ENCODE measurements around the gene HIPK2.

DNA sequence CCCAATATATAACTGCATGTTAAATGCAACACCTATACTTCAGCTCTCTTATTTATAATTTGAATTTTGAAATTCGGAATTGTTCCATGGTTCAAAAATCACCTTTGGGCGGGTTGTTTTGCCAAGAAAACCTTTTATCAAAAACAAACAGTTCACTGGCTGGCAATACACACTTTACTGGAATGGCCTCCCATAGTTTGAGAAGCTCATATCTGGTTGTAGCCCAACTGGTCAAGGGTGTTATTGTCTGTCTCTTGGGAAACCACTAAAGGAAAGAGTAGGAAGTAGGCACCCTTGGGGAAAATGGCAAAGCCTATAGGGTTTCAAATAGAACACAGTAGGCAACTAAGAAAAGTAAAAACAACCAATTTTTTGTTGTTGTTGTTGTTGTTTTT lies 117.9 kb downstream of the HIPK2 start:
- TF ChIP-seq, protein P1, sequence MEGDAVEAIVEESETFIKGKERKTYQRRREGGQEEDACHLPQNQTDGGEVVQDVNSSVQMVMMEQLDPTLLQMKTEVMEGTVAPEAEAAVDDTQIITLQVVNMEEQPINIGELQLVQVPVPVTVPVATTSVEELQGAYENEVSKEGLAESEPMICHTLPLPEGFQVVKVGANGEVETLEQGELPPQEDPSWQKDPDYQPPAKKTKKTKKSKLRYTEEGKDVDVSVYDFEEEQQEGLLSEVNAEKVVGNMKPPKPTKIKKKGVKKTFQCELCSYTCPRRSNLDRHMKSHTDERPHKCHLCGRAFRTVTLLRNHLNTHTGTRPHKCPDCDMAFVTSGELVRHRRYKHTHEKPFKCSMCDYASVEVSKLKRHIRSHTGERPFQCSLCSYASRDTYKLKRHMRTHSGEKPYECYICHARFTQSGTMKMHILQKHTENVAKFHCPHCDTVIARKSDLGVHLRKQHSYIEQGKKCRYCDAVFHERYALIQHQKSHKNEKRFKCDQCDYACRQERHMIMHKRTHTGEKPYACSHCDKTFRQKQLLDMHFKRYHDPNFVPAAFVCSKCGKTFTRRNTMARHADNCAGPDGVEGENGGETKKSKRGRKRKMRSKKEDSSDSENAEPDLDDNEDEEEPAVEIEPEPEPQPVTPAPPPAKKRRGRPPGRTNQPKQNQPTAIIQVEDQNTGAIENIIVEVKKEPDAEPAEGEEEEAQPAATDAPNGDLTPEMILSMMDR (IDR thresholded peaks at IDR 0.05) = no peak
- TF ChIP-seq POLR2A (IDR thresholded peaks at IDR 0.05) = no peak
- TF ChIP-seq EP300 (IDR thresholded peaks at IDR 0.05) = no peak
